Fibroblast of lung (primary cell): Measurements from ENCODE around the gene ZNRF3. TPM values are rescaled to one million over a fixed set of nuclear protein-coding genes. Genes with fewer than 3 reads are reported as not detected.

Experiments
- DNase-seq, 2 donors: peaks; one replicate each; pipeline versions ENCODE4 v3.0.0 to v3.0.0-alpha.2; 2010; ENCODE audit warnings: low read depth in 2 of 2
- H2AFZ ChIP-seq: 2 replicates; pipeline ENCODE4 v1.5.1; 2012; ENCODE audit warnings: low read length, control low read depth, inconsistent platforms
- H3K27ac ChIP-seq: 2 replicates; pipeline ENCODE4 v1.5.1; 2011; ENCODE audit warnings: low read length, control low read depth; ENCODE audit not compliant: insufficient read depth
- H3K27me3 ChIP-seq: 2 replicates; pipeline ENCODE4 v1.5.1; 2011; ENCODE audit warnings: mild to moderate bottlenecking, low read length; ENCODE audit not compliant: control insufficient read depth, insufficient read depth
- H3K36me3 ChIP-seq: 2 replicates; pipeline ENCODE4 v1.5.1; 2011; ENCODE audit warnings: low read length; ENCODE audit not compliant: control insufficient read depth, insufficient read depth
- H3K4me1 ChIP-seq: 2 replicates; pipeline ENCODE4 v1.5.1; 2011; ENCODE audit warnings: low read length; ENCODE audit not compliant: control insufficient read depth, insufficient read depth; ENCODE audit errors: extremely low read depth
- H3K4me2 ChIP-seq: 2 replicates; pipeline ENCODE4 v1.5.1; 2011; ENCODE audit warnings: low read length, control low read depth; ENCODE audit not compliant: insufficient read depth; ENCODE audit errors: extremely low read depth
- H3K4me3 ChIP-seq, 4 experiments: fragments of 200-600 bp in 1 of 4; sonication (generic) in 1 of 4; replicated peaks in 1 of 4; 2 replicates each; pipeline ENCODE4 v1.5.1; 2011 to 2016; ENCODE audit warnings: low read length in 4 of 4, low read depth in 3 of 4, mild to moderate bottlenecking in 3 of 4, control low read depth in 2 of 4, inconsistent platforms in 1 of 4, mixed read lengths in 1 of 4; ENCODE audit not compliant: insufficient read depth in 1 of 4; ENCODE audit errors: control extremely low read depth in 1 of 4
- H3K79me2 ChIP-seq: 2 replicates; pipeline ENCODE4 v1.5.1; 2012; ENCODE audit warnings: mild to moderate bottlenecking, low read length, inconsistent platforms; ENCODE audit not compliant: control insufficient read depth, insufficient read depth
- H3K9ac ChIP-seq: 2 replicates; pipeline ENCODE4 v1.5.1; 2011; ENCODE audit warnings: mild to moderate bottlenecking, low read length, control low read depth; ENCODE audit not compliant: insufficient read depth
- H3K9me3 ChIP-seq: 2 replicates; pipeline ENCODE4 v1.5.1; 2012; ENCODE audit warnings: low read depth, low read length; ENCODE audit not compliant: control insufficient read depth, insufficient read depth
- H4K20me1 ChIP-seq: 2 replicates; pipeline ENCODE4 v1.5.1; 2011; ENCODE audit warnings: low read length; ENCODE audit not compliant: control insufficient read depth, insufficient read depth; ENCODE audit errors: extremely low read depth
- CTCF ChIP-seq, 2 donors: IDR thresholded peaks in 1 of 2; conservative IDR thresholded peaks in 1 of 2; 1 replicate in 1 of 2; 2 replicates in 1 of 2; pipeline ENCODE4 v1.5.1; 2011 to 2012; ENCODE audit warnings: low read length in 2 of 2, control low read depth in 1 of 2, inconsistent platforms in 1 of 2, low read depth in 1 of 2, mild to moderate bottlenecking in 1 of 2
- EZH2 ChIP-seq: IDR thresholded peaks from 2 replicates; pipeline ENCODE4 v1.5.1; 2012; ENCODE audit warnings: low read length, control low read depth, mild to moderate bottlenecking; ENCODE audit errors: missing control alignments
- polyA plus RNA-seq, 2 donors: library from polyadenylated mRNA; depleted of rRNA in 1 of 2; stranded (reverse) in 1 of 2; unstranded in 1 of 2; fragments of >200 nt; gene quantifications; 2 replicates each; pipeline ENCODE4 v1.2.1, GENCODE V29; 2011 to 2012; ENCODE audit warnings: missing spikeins in 1 of 2
- total RNA-seq: library from RNA; depleted of rRNA; stranded (reverse); fragments of >200 nt; gene quantifications from 2 replicates; pipeline ENCODE4 v1.2.1, GENCODE V29; 2014

ZNRF3 gene
- total and polyA plus RNA-seq, 2 donors (not counting 1 experiment from before 2014, with no cell fraction given), result 1.1 to 2.6 TPM

GRCh38 chr22:28935713-28936112, 52.3 kb downstream of the ZNRF3 start:
- Histone ChIP-seq H3K4me1 (no peaks in the 10 kb centered on the region), H3K9me3 (no peaks in the 10 kb centered on the region), H3K4me2 (no peak overlapping the region), H2AFZ (no peak overlapping the region), H3K36me3 (no peaks in the 10 kb centered on the region), H3K27me3 (no peaks in the 10 kb centered on the region), H3K9ac (no peak overlapping the region), H4K20me1 (no peaks in the 10 kb centered on the region), H3K79me2 (no peaks in the 10 kb centered on the region), H3K27ac (no peak overlapping the region), H3K4me3 (no peak overlapping the region)
- TF ChIP-seq EZH2, result no peak
- TF ChIP-seq CTCF (conservative IDR thresholded peaks at IDR 0.05 in 1 of 2, IDR thresholded peaks at IDR 0.05 in 1 of 2; ENCODE audit: low read depth in 1 of 2, low read length in 2 of 2), result peak; percentile 25
- DNase-seq, result no peak

- no peaks in the 10 kb centered on the region for H3K36me3 ChIP-seq
- H3K4me1 ChIP-seq, result no peaks in the 10 kb centered on the region
- H3K4me2 ChIP-seq, result no peak overlapping the region
- H3K79me2 ChIP-seq, result no peaks in the 10 kb centered on the region
- H3K27ac ChIP-seq, result no peak overlapping the region
- H2AFZ ChIP-seq, result no peak overlapping the region
- no peak for DNase-seq
- no peak overlapping the region for H3K4me3 ChIP-seq
- no peaks in the 10 kb centered on the region for H3K9me3 ChIP-seq
- no peaks in the 10 kb centered on the region for H4K20me1 ChIP-seq
- TF ChIP-seq CTCF (conservative IDR thresholded peaks at IDR 0.05 in 1 of 2, IDR thresholded peaks at IDR 0.05 in 1 of 2; ENCODE audit: low read depth in 1 of 2, low read length in 2 of 2), result no peak
- no peak for TF ChIP-seq EZH2
- no peaks in the 10 kb centered on the region for H3K27me3 ChIP-seq
- H3K9ac ChIP-seq, result no peak overlapping the region
Observed at GRCh38 chr22:28936200-28936599, 52.8 kb downstream of the ZNRF3 start.

- Histone ChIP-seq H3K27ac (no peak overlapping the region), H4K20me1 (no peaks in the 10 kb centered on the region), H3K27me3 (no peaks in the 10 kb centered on the region), H3K79me2 (no peaks in the 10 kb centered on the region), H3K4me3 (no peak overlapping the region), H3K4me2 (no peak overlapping the region), H2AFZ (no peak overlapping the region), H3K9me3 (no peaks in the 10 kb centered on the region), H3K4me1 (no peaks in the 10 kb centered on the region), H3K36me3 (no peaks in the 10 kb centered on the region), H3K9ac (no peak overlapping the region)
- no peak for DNase-seq
- TF ChIP-seq CTCF (conservative IDR thresholded peaks at IDR 0.05 in 1 of 2, IDR thresholded peaks at IDR 0.05 in 1 of 2; ENCODE audit: low read depth in 1 of 2, low read length in 2 of 2), result no peak
- no peak for TF ChIP-seq EZH2
Observed at GRCh38 chr22:28937206-28938025, 54.0 kb downstream of the ZNRF3 start.
